Pancreas (tissue), 10 donors: ENCODE results near the gene FKBP1B. TPM values are rescaled to one million over a fixed set of nuclear protein-coding genes. Genes with fewer than 3 reads are reported as not detected.

Source experiments
- ATAC-seq, 4 donors: fragments of 200-7000 bp; cut with Tn5 transposase; one replicate each; pipeline versions ENCODE4 v1.8.0 to v1.9.1; 2020; ENCODE audit warnings: mild to moderate bottlenecking in 4 of 4, moderate library complexity in 4 of 4
- DNase-seq, 6 donors: peaks; one replicate each; pipeline ENCODE4 v3.0.0-alpha.2; 2020
- FAIRE-seq: peaks from 2 replicates; lab custom pipeline; 2012; peaks lifted over from hg19 to GRCh38; lab: Jason Lieb, UNC
- H3K27ac ChIP-seq, 4 donors: fragments of 200-600 bp; sonication (generic); 1 replicate in 3 of 4; 2 replicates in 1 of 4; pipeline versions ENCODE4 v1.5.0 to v1.8.0; 2020
- H3K27me3 ChIP-seq, 4 donors: fragments of 200-600 bp; one replicate each; pipeline ENCODE4 v1.8.0; 2021
- H3K36me3 ChIP-seq, 3 donors: fragments of 200-600 bp; sonication (generic) in 1 of 3; one replicate each; pipeline versions ENCODE4 v1.5.0 to v1.8.0; 2020 to 2021
- H3K4me1 ChIP-seq, 3 donors: fragments of 200-600 bp; one replicate each; pipeline ENCODE4 v1.8.0; 2021
- H3K4me3 ChIP-seq, 4 donors: fragments of 200-600 bp; sonication (generic) in 2 of 4; one replicate each; pipeline versions ENCODE4 v1.5.0 to v1.8.0; 2020 to 2021
- H3K9me3 ChIP-seq, 4 donors: fragments of 200-600 bp; one replicate each; pipeline ENCODE4 v1.8.0; 2021
- WGBS, 2 donors: extraction: QIAGEN DNeasy Blood & Tissue Kit; methylation state at CpG; one replicate each; pipeline ENCODE4 v1.1.7; 2013; 5-methylcytosine and 5-hydroxymethylcytosine counted together
- intact Hi-C, 3 donors: fragments of 100-400 bp; cut with DNase I; formaldehyde crosslinking; loops; one replicate each; pipeline versions ENCODE4 v1.11.1 to v1.14.2; 2022
- polyA plus RNA-seq, 2 donors: library from polyadenylated mRNA; stranded (reverse); fragments of 200-250 nt; gene quantifications; one replicate each; pipeline ENCODE4 v1.2.3, GENCODE V29; 2013
- total RNA-seq, 6 donors: library from RNA; stranded (reverse); fragmentation: NEBNext Ultra II Directional in 4 of 6; extraction: Animal tissue kit (Norgen Biotek cat#: 25700) in 4 of 6; gene quantifications; one replicate each; pipeline versions ENCODE4 v1.2.1 to v1.2.4, GENCODE V29; 2021 to 2023
- TF ChIP-seq, protein P1 (sequence below), 4 donors: fragments of 200-600 bp; sonication (generic) in 3 of 4; IDR thresholded peaks; one replicate each; pipeline versions ENCODE4 v1.5.0 to v1.8.0; 2021; ENCODE audit warnings: antibody characterized with exemption in 4 of 4
- donor health status: healthy with polysubstance abuse.
- donor health status: DM: no; HTN: no; CAD: no; lungs with moderate emphysema.
- donor health status: DM: no; HTN: no; CAD: no.
- donor health status: control.
- donor health status: control.
- donor health status: Bipolar disorder and iron deficiency.
- donor health status: DM: yes; HTN: yes; CAD: no.
- donor health status: DM: no; HTN: no; CAD: no.
- donor health status: DM: no; HTN: no; CAD: no.
- donor health status: DM: yes; HTN: yes; CAD: no.

The FKBP1B gene
- total and polyA plus RNA-seq, 8 donors: 2.6 to 25.6 (median 4.9) TPM

DNA sequence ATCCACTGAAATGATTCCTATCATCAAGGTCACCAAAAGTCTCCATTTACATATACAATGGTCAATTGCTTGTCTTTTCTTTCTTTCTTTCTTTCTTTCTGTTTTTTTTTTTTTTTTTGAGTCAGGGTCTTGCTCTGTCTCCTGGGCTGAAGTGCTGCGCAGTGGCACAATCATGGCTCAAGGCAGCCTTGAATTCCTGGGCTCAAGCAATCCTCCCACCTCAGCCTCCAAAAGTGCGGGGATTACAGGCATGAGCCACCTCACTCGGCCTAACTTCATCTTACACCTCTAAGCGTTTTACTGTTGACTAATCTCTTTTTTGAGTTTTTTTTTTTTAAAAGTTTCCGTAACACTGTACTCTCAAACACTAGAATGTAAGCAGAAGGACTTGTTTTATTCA, 25.7 kb downstream of the FKBP1B start:
- FAIRE-seq (no peak), DNase-seq (no peak), ATAC-seq (no peak)
- Histone ChIP-seq H3K27ac (peak overlapping the region in 1 of 4 donors; percentile 92), H3K27me3 (no peaks in the 10 kb centered on the region), H3K4me3 (peak overlapping the region; percentile 37 to 76 (median 58)), H3K36me3 (peaks cover 0 to 25% (median 0%) of the 10 kb centered on the region in 3 donors), H3K9me3 (no peaks in the 10 kb centered on the region), H3K4me1 (peaks cover 0 to 17% (median 0%) of the 10 kb centered on the region in 3 donors)
- TF ChIP-seq, protein P1, sequence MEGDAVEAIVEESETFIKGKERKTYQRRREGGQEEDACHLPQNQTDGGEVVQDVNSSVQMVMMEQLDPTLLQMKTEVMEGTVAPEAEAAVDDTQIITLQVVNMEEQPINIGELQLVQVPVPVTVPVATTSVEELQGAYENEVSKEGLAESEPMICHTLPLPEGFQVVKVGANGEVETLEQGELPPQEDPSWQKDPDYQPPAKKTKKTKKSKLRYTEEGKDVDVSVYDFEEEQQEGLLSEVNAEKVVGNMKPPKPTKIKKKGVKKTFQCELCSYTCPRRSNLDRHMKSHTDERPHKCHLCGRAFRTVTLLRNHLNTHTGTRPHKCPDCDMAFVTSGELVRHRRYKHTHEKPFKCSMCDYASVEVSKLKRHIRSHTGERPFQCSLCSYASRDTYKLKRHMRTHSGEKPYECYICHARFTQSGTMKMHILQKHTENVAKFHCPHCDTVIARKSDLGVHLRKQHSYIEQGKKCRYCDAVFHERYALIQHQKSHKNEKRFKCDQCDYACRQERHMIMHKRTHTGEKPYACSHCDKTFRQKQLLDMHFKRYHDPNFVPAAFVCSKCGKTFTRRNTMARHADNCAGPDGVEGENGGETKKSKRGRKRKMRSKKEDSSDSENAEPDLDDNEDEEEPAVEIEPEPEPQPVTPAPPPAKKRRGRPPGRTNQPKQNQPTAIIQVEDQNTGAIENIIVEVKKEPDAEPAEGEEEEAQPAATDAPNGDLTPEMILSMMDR (IDR thresholded peaks at IDR 0.05): no peak
- intact Hi-C loops: no loop called here
- WGBS, 2 donors: 46 to 51% methylated on average over 5 of the region's 5 CpGs

DNA sequence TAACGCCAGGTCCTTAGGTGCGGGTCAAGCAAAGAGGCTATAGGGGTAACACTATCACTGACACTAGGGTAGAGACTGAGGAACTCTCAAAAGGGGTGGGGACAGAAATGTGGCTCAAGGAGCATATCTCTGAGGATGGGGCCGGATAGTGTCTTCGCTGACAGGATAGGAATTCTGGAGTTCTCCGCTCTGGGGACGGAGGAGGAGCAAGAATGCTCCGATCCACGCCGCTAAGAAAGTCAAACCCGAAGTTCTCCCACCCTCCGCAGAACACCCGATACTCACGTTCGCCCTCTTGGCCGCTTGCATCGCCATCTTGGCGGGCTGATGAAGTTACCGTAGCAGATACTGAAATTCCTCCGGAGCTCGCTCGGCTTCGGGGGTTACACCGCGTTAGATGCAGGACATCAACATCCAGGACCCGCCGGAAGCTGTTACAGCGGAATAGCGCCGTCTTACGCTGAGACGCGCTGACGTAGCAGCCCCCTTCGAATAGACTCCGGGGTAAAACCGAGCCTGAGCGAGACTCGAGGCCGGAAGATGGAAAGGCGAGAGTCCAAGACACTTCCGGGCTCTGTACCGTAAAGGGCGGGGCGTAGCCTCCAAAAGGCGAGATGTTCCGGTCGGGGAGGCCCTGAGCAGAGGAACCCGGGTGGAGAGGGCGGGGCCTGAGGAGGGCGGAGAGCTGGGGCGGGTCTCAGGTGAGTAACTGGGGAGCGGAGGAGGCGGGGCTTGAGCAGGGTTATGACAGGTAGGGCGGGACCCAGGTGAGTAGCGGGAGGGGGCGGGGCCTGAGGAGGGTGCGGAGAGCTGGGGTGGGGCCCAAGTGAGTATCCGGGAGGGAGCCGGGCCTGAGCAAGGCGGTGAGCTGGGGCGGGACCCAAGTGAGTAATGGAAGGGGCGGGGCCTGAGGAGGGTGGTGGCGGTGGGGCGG, 26.6 kb downstream of the FKBP1B start, which contains the start of gene SF3B6:
Gene SF3B6 (minus strand): TSS at position 412 of the 934 bp plus-strand sequence. CDS start 97 bp downstream, at position 315.
- Histone ChIP-seq H3K27me3 (no peaks in the 10 kb centered on the region), H3K27ac (peak within 1 kb of the TSS; percentile 75 to 92 (median 87)), H3K4me1 (peaks cover 0 to 17% (median 0%) of the 10 kb centered on the region in 3 donors), H3K4me3 (peak within 1 kb of the TSS; percentile 51 to 76 (median 58)), H3K36me3 (peaks cover 0 to 31% (median 0%) of the 10 kb centered on the region in 3 donors), H3K9me3 (no peaks in the 10 kb centered on the region)
- peak; percentile 67 for FAIRE-seq
- DNase-seq: peak; percentile 98 to 100 (median 100)
- peak; percentile 85 to 94 (median 87) for ATAC-seq
- TF ChIP-seq, protein P1 (IDR thresholded peaks at IDR 0.05): no peak
- intact Hi-C loops: no loop called here
- 0 to 1% methylated on average over 64 of the region's 64 CpGs for WGBS, 2 donors

GRCh38 chr2:24076849-24077534, 27.5 kb downstream of the FKBP1B start:
- Histone ChIP-seq H3K4me3 (peak overlapping the region; percentile 51 to 76 (median 58)), H3K4me1 (peaks cover 0 to 17% (median 0%) of the 10 kb centered on the region in 3 donors), H3K36me3 (peaks cover 0 to 31% (median 0%) of the 10 kb centered on the region in 3 donors), H3K27me3 (no peaks in the 10 kb centered on the region), H3K27ac (peak overlapping the region; percentile 75 to 92 (median 87)), H3K9me3 (no peaks in the 10 kb centered on the region)
- WGBS, 2 donors: 1 to 2% methylated on average over 28 to 41 of the region's 41 CpGs
- DNase-seq (no peak), FAIRE-seq (no peak), ATAC-seq (peak in 3 of 4 donors; percentile 1 to 4 (median 3))
- intact Hi-C loops: no loop called here
- TF ChIP-seq, protein P1 (IDR thresholded peaks at IDR 0.05): no peak

DNA sequence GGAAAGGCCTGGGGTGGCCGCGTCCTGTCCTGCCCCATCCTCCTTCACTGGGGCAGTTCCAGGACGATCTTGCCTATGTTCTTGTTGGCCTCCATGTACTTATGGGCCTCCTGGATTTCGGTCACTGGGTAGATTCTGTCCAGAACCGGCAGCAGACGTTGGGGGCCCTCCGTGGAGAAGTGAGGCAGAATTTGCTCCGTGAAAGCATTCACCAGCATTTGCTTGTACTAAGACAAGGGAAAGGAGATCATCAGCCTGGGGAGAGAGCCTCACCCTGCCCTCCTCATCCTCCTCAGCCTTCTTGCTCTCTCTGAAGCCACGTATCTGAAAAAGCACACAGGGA, 28.0 kb downstream of the FKBP1B start:
- H3K36me3 ChIP-seq: peaks cover 0 to 31% (median 0%) of the 10 kb centered on the region in 3 donors
- peak overlapping the region; percentile 51 to 76 (median 58) for H3K4me3 ChIP-seq
- 2 to 3% methylated on average over 9 of the region's 9 CpGs for WGBS, 2 donors
- H3K27ac ChIP-seq: peak overlapping the region; percentile 75 to 92 (median 87)
- no peaks in the 10 kb centered on the region for H3K9me3 ChIP-seq
- DNase-seq: no peak
- intact Hi-C loops: no loop called here
- no peak for FAIRE-seq
- no peak for ATAC-seq
- peaks cover 0 to 17% (median 0%) of the 10 kb centered on the region in 3 donors for H3K4me1 ChIP-seq
- TF ChIP-seq, protein P1 (IDR thresholded peaks at IDR 0.05): no peak
- no peaks in the 10 kb centered on the region for H3K27me3 ChIP-seq
